NCI-H748 (cell line): ENCODE data around the gene KRCC1.

Experiments used
- DNase-seq: peaks from one replicate; lab custom pipeline; 2025; ENCODE audit not compliant: unreplicated experiment; lab: John Stamatoyannopoulos, UW

Gene KRCC1

GRCh38 chr2:88078643-88079172 lies 23.1 kb upstream of the KRCC1 start:
- no peak for DNase-seq

- no peak for DNase-seq
These were observed 21.5 kb upstream of the KRCC1 start for GRCh38 chr2:88077080-88077479.

GRCh38 chr2:88074854-88075292 lies 19.3 kb upstream of the KRCC1 start:
- no peak for DNase-seq

- DNase-seq, result no peak
These were observed 18.6 kb upstream of the KRCC1 start for GRCh38 chr2:88074150-88074549.

GRCh38 chr2:88071365-88071764 lies 15.8 kb upstream of the KRCC1 start:
- DNase-seq, result no peak

- DNase-seq, result no peak
These were observed 14.5 kb upstream of the KRCC1 start for GRCh38 chr2:88070055-88070454.

- no peak for DNase-seq
These were observed 13.5 kb upstream of the KRCC1 start for GRCh38 chr2:88069117-88069516.

- no peak for DNase-seq
These were observed 12.5 kb upstream of the KRCC1 start for GRCh38 chr2:88068044-88068443.

GRCh38 chr2:88067598-88067997 lies 12.0 kb upstream of the KRCC1 start, which contains the start of gene SMYD1:
Gene SMYD1 (plus strand): TSS chr2:88067825. CDS start chr2:88067865, 40 bp downstream.
- DNase-seq, result no peak

- DNase-seq, result no peak
These were observed 11.6 kb upstream of the KRCC1 start for GRCh38 chr2:88067189-88067588.

- DNase-seq, result no peak
These were observed 11.0 kb upstream of the KRCC1 start for GRCh38 chr2:88066543-88066942.

GRCh38 chr2:88061295-88061694 lies 5.7 kb upstream of the KRCC1 start:
- DNase-seq, result no peak

GRCh38 chr2:88060907-88061275 lies 5.3 kb upstream of the KRCC1 start:
- no peak for DNase-seq

- DNase-seq, result peak; percentile 49
These were observed 4.7 kb upstream of the KRCC1 start for GRCh38 chr2:88059979-88060906.

GRCh38 chr2:88058191-88058590 lies 2.6 kb upstream of the KRCC1 start:
- no peak for DNase-seq

GRCh38 chr2:88057437-88057844 lies 1.9 kb upstream of the KRCC1 start:
- DNase-seq, result no peak

- DNase-seq, result peak; percentile 41
These were observed 707 bp downstream of the KRCC1 start for GRCh38 chr2:88054782-88055370.

- DNase-seq, result no peak
These were observed 1.4 kb downstream of the KRCC1 start for GRCh38 chr2:88053934-88054781.

- DNase-seq, result no peak
These were observed 2.3 kb downstream of the KRCC1 start for GRCh38 chr2:88053296-88053695.

- DNase-seq, result no peak
These were observed 3.8 kb downstream of the KRCC1 start for GRCh38 chr2:88051792-88052191.

GRCh38 chr2:88049622-88050021 lies 6.0 kb downstream of the KRCC1 start:
- no peak for DNase-seq
